ENCODE data around the gene MYO1E.
"Not testable (repeated sequence)": the region's sequence is repeated elsewhere in the genome, so short reads cannot be mapped to it uniquely, and the experiment has no call there.

Gene MYO1E

DNA sequence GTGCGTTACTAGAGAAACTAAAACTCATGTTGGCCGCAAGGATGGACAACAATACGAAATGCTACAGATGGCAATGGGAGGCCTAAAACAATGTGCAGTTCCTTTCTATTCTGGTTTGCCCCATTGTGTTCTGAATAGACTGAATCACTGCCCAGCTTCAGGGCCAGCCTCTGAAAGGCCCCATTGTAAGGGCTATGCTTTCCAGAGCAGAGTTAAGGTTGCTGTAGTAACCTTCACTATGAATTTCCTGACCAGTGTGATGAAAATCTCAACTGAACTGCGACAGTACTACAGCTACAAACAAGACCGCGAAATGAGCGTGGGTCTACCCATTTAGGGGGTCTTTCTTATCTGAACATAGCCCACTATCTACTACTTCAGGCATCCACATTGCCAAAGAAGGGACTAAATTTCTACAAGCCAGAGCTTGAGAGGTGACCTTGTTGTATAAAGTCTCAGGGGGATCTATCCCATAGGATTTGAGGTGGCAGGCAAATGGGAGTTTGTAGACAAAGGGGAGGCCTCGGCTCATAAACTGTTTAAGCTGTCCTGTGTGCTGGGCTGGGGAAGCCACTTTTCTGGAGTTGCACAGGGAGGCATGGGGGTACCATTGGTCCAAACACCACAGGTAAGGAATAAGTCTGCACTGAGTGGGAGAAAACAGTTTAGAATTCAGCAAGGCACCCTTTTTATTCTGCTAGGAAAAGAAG lies 80.1 kb downstream of the MYO1E start:
- DNase-seq (ENCODE audit: low read depth, low spot score), result no peak

DNA sequence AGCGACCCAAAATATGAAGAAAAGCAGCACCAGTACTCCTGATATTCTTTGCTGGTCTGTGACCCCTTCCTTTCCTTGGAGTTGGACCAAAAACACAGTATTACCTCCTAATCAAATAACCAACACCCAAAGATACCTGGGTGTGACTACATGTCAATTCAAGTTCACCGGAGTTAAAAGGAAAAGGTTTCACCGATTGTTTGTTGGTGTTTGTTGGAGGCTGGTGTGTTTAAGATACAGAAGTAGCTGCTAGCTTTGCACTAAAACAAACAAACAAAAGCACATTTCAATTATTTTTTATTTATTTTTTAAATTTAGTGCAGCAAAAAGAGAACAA lies 81.5 kb downstream of the MYO1E start:
- no peak for DNase-seq (ENCODE audit: low read depth, low spot score)

DNA sequence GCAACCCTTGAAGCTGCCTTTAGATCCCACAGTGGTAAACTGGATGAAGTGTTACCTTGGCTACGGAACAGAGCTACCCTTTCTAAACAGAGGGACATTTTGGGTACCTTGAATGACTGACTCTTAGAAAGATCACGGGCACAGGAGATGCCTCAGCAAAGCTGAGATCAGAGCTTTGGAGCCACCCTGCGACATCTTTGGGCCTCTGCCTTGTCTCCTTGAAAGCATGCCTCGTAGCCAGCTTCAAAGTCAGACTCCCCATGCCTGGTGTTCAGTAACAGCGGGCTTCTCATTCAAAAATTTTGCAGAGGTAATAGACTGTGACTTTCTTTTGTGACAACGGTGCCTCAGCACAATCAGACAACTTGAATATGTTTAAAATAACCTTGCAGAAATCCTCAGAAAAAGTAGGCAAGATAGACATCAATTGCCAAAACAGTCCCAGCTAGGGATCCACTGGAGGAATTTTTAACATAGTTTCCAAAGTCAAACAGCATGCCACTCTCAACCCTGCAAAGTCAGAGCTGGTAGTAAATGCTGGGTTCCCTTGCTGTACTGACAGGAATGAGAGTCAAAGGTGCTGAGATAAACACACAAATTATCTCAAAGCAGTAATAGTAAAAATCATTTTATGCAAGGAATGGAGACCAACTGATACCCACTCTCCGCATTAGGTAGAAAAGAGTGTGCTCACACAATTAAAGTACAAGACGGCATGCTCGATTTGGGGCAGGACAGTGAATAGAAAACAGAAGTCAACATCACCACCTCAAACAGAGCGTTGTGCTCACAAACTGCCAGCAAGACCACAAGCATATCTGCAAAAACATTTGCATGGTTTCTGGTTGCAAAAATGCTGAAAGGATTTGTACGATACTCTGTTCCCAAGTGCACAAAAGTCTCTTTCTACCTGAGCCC lies 82.1 kb downstream of the MYO1E start:
- DNase-seq (ENCODE audit: low read depth, low spot score), result no peak

DNA sequence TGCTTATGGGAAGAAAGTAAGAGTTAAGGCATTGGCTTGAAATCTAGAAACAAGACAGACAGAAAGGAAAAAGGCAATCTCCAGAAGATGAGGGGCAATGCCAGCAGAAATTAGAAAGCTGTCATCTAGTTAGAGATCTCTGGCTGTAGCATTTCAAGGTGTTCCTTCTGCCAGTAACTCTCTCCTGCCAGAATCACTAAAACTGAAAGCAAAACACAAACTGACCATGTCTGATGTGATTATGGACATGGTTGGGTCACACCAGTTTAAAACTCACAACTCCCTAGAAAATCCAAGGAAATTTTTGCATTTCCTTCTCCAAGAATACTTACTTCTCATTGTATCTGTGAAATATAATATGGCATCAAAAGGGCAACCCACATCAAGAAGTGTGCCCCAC lies 83.1 kb downstream of the MYO1E start:
- DNase-seq (ENCODE audit: low read depth, low spot score), result no peak

GRCh38 chr15:59283717-59284391 lies 88.8 kb downstream of the MYO1E start:
- no peak for DNase-seq (ENCODE audit: low read depth, low spot score)

DNA sequence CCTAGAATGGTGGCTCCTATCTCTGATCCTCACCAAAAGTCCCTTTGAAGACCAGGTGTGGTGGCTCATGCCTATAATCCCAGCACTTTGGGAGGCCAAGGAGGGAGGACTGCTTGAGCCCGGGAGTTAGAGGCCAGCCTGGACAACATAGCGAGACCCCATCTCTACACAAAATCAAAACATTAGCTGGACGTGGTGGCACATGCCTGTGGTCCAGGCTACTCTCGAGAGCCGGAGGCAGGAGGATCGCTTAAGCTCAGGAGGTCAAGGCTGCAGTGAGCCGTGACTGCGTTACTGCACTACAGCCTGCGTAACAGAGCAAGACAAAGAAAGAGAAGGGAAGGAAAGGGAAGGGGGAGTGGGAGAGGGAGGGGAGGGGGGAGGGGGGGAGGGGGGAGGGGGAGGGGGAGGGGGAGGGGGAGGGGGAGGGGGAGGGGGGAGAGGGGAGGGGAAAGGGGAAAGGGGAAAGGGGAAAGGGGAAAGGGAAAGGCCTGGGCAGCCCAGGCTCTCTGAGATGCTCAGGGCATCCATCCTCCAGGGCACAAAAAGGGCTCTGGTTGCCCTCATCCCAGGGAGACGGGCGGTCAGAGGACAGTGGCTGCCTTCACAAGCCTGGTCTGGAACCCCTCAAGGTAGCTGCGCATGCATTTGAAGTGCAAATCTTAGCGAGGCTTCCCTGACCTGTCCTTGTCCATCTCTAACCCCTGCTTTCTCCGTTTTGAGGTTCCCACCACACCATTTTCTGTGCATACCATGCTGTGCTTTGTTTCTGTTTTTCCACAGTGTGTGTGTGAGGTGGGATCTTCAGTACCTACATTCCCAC lies 89.9 kb downstream of the MYO1E start:
- DNase-seq (ENCODE audit: low read depth, low spot score), result no peak

GRCh38 chr15:59281699-59282098 lies 91.0 kb downstream of the MYO1E start:
- DNase-seq (ENCODE audit: low read depth, low spot score), result no peak

- DNase-seq (ENCODE audit: low read depth, low spot score), result no peak
Measured at GRCh38 chr15:59280855-59281254, 91.8 kb downstream of the MYO1E start.

DNA sequence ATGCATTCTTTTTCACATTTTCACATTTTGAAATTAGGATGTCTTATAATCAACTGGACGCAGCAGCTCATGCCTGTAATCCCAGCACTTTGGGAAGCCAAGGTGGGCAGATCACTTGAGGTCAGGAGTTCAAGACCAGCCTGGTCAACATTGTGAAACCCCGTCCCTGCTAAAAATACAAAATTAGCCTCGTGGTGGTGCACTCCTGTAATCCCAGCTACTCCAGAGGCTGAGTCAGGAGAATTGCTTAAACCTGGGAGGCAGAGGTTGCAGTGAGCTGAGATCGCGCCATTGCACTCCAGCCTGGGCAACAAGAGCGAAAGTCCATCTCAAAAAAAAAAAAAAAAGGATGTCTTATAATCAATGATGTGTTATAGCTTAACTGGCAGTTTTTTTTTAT lies 92.4 kb downstream of the MYO1E start:
- not testable (repeated sequence) for DNase-seq (ENCODE audit: low read depth, low spot score)

GRCh38 chr15:59279023-59279422 lies 93.6 kb downstream of the MYO1E start:
- no peak for DNase-seq (ENCODE audit: low read depth, low spot score)

GRCh38 chr15:59278120-59278519 lies 94.6 kb downstream of the MYO1E start:
- no peak for DNase-seq (ENCODE audit: low read depth, low spot score)

GRCh38 chr15:59276225-59277178 lies 96.2 kb downstream of the MYO1E start:
- DNase-seq (ENCODE audit: low read depth, low spot score), result no peak

DNA sequence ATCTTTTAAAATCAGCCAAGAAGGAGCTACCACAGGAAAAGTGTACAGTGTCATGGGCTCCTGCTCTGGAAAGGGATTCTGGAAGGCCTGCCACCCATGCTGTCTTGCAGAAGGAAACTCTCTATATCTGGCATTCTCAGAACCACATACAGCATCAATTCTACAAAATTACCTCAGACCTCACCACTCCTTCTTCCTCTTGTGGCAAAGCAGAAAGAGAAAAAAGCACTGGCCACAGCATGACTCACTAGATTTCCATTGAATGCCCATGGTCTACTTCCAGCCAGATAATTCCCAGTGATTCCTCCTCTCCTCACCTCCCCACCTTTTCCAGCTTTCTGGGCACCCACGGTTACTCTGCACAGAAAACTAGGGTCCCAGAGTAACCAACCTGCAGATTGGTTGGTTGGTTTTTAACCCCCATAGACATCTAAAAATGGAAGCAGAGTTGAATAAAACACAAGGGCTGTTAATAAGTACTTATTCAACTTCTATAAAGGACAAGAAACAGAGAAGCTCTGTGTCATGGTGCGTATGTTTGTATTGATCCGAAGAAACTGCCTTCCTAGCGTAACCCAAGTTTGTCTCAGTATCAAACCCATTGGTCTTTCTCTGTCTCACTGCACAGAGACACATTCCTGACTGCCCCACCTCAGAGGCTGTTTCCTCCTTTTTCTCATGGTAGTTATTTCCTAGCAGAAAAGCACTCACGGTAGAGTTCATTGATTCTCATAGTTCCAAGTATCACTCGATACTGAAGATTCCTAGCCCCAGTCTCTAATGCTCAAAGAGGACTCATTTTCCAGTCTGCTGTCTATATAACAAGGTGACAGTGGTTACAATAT lies 98.3 kb downstream of the MYO1E start:
- DNase-seq (ENCODE audit: low read depth, low spot score), result no peak

- DNase-seq (ENCODE audit: low read depth, low spot score), result no peak
Measured at GRCh38 chr15:59273234-59273633, 99.4 kb downstream of the MYO1E start.

DNA sequence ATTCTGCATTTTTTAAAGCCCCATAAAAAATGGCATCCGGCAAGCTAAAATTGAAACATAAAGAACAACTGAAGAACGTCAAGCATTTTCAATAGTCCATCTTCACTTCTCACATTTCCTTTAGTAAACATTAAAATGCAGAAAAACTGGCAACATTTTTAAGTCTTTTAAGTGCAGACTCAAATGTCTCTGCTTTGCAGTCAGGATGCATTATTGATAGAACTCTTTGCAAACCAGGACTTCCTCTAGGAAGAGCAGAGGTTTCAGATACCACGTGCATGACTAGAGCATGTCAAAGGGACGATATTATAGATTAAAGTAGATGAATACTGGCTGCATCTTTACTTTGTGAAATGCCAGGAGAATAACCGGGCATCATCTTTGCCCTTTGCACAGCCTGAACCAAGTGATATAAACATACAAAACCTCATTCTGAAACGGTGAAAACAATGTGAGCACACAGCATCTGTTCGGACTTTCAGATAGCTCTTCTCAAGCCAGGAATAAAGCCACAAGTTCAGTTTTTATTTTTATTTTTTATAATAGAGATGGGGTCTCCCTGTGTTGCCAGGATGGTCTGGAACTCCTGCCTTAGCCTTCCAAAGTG lies 101.0 kb downstream of the MYO1E start:
- DNase-seq (ENCODE audit: low read depth, low spot score), result no peak

GRCh38 chr15:59268852-59269407 lies 103.7 kb downstream of the MYO1E start:
- DNase-seq (ENCODE audit: low read depth, low spot score), result no peak

- no peak for DNase-seq (ENCODE audit: low read depth, low spot score)
Measured at GRCh38 chr15:59268168-59268851, 104.4 kb downstream of the MYO1E start.

DNA sequence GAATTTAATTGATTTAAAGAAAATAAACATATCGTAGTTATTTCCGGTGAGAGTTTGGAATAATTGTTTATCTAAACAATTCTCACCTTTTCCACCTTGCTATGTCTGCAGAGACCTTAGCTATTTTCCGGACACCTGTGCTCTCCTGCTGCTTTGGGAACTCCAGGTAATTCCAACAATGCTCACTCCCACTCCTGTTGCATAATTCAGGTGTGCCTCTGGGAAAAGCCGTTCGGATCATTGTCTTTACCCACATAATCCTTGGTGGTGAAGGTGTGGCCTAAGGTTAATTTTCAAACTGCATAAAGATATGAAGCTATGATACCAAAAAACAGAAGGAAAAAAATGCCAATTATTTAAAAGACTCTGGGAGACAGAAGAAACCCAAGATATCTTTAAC lies 106.6 kb downstream of the MYO1E start:
- no peak for DNase-seq (ENCODE audit: low read depth, low spot score)

All from smooth muscle cell of the brain vasculature (primary cell).